ENCODE measurements around the gene TRAPPC10.

DNA sequence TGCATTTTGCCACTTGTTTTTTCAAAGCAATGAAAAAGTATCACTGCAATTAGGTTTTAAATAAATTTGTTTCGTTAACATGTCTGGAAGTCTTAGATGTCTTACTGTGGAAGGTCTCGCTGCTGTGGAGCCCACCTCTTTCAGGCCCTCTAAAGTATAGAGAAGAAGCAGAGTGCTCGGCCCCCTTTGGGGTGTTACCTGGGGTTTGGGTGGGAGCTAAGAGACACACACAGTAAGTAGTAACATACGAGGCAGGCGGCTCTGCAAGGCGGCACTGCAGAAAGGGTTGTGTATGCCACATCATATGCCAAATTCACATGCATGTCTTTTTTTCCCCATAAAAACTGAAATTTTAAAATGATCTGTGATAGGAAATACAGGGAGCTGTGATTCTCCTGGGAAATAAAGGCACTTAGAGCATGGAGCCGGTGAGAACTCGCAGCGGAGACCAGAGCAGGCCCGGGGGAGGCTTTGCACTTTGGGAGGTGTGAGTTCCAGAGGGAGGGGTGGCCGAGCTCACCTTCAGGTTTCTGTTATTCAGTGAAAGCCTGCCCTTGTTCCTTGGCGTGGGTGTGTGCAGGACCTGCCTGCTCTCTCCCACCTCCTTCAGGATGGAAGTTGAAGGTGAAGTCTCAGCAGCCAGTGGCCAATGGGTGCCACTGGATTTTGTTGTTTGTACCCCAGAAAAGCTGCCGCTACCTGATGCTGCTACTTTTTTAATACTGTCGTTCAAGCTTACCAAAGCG, 59.4 kb downstream of the TRAPPC10 start:
- no peak for TF ChIP-seq CTCF (IDR thresholded peaks at IDR 0.05; ENCODE audit: poor library complexity)
- TF ChIP-seq EZH2 (IDR thresholded peaks at IDR 0.05; ENCODE audit: borderline replicate concordance) = no peak

Measured in hepatocyte (in vitro differentiated cells).